HG03460 (cell line): ENCODE results near the gene GRAMD4.

ENCODE experiments used
- ATAC-seq: cut with Tn5 transposase; IDR thresholded peaks from one replicate; pipeline ENCODE4 v1.9.1; 2021; ENCODE audit not compliant: unreplicated experiment

The GRAMD4 gene, protein sequence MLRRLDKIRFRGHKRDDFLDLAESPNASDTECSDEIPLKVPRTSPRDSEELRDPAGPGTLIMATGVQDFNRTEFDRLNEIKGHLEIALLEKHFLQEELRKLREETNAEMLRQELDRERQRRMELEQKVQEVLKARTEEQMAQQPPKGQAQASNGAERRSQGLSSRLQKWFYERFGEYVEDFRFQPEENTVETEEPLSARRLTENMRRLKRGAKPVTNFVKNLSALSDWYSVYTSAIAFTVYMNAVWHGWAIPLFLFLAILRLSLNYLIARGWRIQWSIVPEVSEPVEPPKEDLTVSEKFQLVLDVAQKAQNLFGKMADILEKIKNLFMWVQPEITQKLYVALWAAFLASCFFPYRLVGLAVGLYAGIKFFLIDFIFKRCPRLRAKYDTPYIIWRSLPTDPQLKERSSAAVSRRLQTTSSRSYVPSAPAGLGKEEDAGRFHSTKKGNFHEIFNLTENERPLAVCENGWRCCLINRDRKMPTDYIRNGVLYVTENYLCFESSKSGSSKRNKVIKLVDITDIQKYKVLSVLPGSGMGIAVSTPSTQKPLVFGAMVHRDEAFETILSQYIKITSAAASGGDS

DNA sequence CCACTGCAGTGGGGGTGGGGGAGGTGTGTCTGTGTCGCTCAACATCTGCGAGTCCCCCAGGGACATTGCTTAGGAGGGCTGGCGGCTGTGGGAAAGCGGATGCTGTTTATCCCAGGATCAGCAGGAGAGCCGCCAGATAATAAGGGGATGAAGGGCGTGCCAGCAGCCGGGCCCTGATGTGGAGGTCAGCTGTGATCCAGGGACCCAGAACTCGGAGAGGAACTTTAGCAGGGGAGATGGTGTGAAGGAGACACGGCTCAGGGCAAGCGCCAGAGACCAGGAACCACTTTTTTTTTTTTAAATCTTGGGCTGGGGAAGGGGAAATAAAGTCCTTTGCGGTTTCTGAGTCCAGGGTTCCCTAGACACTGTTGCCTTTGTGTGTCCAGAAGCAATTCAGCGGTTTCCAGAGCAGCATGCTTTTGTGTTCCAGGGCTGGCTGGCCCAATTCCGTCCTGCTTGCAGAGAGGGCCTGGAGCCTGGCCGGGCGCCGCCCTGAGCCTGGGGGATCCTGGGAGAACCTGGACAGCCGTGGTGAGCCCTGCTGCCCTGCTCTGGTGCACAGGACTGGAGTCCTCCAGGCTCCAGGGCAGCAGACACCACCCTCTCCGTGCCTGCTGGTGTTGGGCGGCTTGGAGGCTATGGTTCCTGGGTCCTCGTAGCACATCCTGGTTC, at the start of gene GRAMD4:
GRAMD4 (plus strand) TSS at position 557 of the 672 bp plus-strand sequence. CDS start 6,414 bp downstream, outside the sequence.
- ATAC-seq = no peak

GRCh38 chr22:46571642-46572250, 48.4 kb upstream of the GRAMD4 start:
- ATAC-seq = no peak

GRCh38 chr22:46572911-46573780, 47.0 kb upstream of the GRAMD4 start:
- no peak for ATAC-seq

DNA sequence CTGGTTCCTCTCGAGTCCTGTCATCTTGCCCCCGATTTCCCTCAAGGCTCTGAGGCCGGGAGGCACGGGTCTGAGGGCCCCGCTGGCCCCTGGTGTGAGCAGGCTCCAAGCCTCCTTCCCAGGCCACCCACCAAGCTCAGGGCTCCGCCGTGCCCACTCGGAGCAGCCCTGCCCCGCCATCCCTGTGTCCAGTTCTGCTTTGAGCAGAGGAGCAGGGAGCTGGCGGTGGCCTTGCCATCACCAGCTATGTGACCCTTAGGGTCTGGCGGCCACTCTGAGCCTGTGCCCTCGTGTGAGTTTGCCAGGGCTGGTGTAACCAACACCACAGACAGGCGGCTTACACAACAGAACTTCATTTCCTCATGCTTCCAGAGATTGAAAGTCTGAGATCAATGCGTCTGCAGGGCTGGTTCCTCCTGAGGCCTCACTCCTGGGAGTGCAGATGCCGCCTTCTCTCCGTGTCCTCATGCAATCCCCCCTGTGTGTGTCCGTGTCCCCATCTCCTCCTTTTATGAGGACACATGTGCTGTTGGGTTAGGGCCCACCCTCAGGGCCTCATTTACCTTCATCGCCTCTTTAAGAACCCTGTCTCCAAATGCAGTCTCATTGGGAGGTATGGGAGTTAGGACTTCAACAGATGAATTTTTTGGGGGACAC, 46.3 kb upstream of the GRAMD4 start:
- ATAC-seq = no peak

- no peak for ATAC-seq
Measured at GRCh38 chr22:46574438-46574992, 45.7 kb upstream of the GRAMD4 start.

- ATAC-seq = no peak
Measured at GRCh38 chr22:46574993-46575910, 44.9 kb upstream of the GRAMD4 start.

DNA sequence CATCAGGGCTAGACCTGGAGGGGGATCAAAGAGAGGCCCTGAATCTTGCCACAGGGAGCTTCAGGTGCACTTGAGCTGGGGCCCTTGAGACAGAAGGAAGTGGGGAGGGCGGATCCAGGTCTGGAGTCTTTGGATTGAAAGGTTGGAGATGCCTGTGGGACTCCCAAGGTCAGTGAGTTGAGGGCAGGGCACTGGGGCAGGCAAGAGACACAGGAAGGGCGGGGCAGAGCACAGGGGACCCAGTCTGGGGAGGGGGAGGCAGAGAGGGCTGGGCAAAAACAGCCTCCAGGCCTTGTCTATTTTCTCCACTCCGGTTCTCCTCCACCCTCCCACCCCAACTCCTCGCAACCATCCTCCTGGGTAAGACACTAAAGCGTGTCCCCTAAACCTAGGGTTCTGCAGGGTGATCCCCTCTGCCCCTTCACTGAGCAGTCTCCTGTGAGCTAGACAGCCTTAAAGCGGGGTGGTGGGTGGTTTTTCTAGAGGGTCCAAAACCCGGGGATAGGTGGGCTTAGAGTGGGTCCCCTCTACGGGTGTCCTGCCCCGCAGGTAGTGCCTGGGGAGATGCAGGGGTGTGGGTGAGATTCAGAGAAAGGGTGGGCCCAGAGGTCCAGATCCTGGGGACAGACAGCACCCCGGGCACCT, 44.2 kb upstream of the GRAMD4 start:
- ATAC-seq = no peak

GRCh38 chr22:46576556-46577367, 43.4 kb upstream of the GRAMD4 start:
- no peak for ATAC-seq

DNA sequence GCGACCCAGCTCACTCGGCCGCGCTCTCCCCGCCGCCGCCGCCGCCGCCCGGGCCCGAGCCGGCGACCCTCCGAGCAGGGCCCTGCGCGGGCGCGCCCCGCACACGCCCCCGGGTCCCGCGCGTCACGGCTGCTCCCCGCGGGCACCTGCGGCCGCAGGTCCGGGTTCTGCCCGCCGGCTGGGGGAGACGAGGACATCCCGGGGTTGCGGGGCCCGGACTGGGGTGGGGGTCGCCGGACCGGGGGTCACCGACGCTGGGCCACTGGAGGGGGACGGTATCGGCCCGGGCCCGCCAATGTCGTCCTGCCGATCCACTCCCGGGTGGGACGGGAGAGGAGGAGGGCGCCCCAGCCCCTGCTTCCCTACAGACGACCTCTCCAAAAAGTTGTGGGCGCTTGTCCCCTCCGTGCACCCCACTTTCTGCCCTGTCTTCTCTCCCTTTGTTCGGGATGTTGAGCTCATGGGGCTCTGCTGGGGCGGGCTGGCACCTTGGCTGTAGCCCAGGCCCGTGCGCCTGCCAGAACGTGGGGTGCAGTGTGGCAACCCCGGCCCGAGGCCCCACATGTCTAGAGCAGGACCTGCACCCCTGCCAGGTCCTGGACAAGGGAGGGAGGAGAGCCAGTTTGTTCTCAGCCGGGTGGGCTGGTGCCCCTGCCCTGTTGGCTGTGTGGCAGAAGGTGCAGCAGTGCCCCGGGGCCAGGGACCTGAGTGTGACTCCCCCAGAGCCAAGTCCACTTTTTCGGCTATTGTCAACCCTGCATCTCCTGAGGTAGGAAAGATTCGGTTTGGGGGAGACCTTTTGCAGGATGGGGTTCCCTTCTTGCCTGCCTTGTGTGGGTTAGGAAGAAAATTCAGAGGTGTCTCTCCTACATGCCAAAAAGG, 42.6 kb upstream of the GRAMD4 start:
- ATAC-seq = no peak

GRCh38 chr22:46578251-46578823, 41.8 kb upstream of the GRAMD4 start:
- ATAC-seq = no peak

DNA sequence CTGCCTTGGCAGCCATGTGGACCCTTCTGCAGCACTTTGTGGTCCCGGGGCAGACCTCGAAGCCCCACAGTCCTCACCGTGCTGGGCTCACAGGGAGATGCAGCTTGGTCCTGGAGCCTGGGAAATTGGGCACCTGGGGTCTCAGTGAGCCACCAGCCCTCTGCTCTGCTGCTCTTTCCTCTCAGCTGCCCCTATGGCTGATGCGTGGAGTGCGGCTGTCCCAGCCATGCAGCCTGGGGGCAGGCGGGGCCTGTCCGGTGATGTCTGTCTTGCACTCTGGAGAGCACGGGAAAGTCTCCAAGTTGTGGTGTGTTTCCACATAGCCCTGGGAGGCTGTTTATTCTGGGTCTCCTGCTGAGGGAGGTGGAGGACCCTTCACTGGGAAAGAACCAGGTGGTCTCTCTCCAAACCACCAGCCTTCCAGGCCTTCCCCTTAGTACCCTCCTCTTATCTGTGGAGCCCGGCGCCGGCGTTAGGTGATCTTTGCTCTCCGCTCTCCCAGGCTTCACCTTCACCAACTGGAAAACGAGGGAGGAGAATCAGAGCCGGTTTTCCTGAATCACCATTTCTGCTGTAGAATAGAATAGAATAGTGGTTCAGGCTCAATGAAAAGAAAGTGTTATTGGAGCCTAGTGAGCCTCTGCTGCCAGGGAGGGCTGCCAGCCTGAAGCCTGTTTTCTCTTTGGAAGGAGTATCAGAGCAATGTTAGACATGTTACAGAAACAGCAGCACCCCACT, 41.2 kb upstream of the GRAMD4 start:
- ATAC-seq = no peak

GRCh38 chr22:46579751-46580449, 40.3 kb upstream of the GRAMD4 start:
- no peak for ATAC-seq

GRCh38 chr22:46580940-46581537, 39.1 kb upstream of the GRAMD4 start:
- no peak for ATAC-seq

DNA sequence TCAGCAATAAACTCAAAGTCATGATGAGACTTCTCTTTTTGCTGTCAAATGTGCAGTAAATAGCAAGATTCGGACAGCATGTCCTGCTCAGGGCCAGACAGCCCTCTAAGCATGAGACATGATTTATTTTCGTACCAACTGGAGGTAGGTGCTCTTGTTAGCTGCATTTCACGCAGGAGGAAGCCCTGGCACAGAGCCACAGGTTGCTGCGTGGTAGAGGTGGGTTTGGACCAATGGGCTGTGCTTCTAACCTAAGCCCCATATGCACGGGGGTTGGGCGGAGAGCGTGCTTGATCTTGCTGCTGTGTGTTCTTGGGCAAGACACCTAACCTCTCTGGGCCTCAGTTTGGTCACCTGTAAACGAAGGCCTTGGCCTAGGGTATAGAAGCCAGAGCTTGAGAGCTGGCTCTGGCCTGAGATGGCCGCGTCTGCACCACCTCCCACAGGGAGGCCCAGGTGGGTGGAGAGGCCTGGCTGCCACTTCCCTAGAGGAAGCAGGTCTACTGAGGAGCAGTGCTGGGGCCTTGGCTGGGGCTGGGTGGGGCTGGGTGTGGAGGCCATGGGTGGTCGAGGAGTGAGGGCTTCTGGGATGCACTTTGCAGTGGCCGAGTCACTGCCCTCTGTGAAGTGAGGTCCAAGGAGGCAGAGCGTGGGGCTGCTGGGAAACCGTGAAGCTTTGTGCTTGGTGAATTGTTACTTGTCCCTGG, 38.5 kb upstream of the GRAMD4 start:
- ATAC-seq = no peak
